K562 (cell line): ENCODE results near the gene CCDC85B. TPM values are rescaled to one million over a fixed set of nuclear protein-coding genes. Genes with fewer than 3 reads are reported as not detected.

ENCODE experiments used
- CBFA2T3 ChIP-seq: fragments of 450-650 bp; IDR thresholded peaks from 2 replicates; pipeline ENCODE4 v1.6.1; 2017
- DDX20 ChIP-seq: fragments of 450-650 bp; IDR thresholded peaks from 2 replicates; pipeline ENCODE4 v1.6.1; 2016; ENCODE audit warnings: missing genetic modification characterization, low read depth, mild to moderate bottlenecking, missing compliant biosample characterization, moderate library complexity
- DPF2 ChIP-seq: fragments of 450-650 bp; IDR thresholded peaks from 2 replicates; pipeline ENCODE4 v1.6.1; 2016
- EP300 ChIP-seq: IDR thresholded peaks from 2 replicates; pipeline ENCODE4 v1.6.1; 2012; ENCODE audit warnings: low read length, improper control_type of control experiment
- ETV1 ChIP-seq: fragments of 450-650 bp; conservative IDR thresholded peaks from 2 replicates; pipeline ENCODE4 v1.6.1; 2016; ENCODE audit warnings: missing genetic modification characterization, control low read depth, low read depth, missing compliant biosample characterization
- FOXA3 ChIP-seq, 2 experiments: fragments of 450-650 bp in 1 of 2; sonication (generic) in 1 of 2; formaldehyde crosslinking; IDR thresholded peaks in 1 of 2; conservative IDR thresholded peaks in 1 of 2; 2 replicates each; pipeline versions ENCODE4 v1.4.0 to v1.8.0; 2020 to 2022; ENCODE audit warnings: mild to moderate bottlenecking in 2 of 2, missing genetic modification reagents in 1 of 2
- KAT7 ChIP-seq: sonication (generic); formaldehyde crosslinking; IDR thresholded peaks from 2 replicates; pipeline ENCODE4 v1.8.0; 2022; ENCODE audit warnings: missing genetic modification reagents, mild to moderate bottlenecking, borderline replicate concordance
- MEF2D ChIP-seq: conservative IDR thresholded peaks from 2 replicates; pipeline ENCODE4 v1.6.1; 2016; ENCODE audit warnings: low read depth, missing genetic modification characterization, missing compliant biosample characterization
- NONO ChIP-seq, 2 experiments: fragments of 200-400 bp in 1 of 2; fragments of 450-650 bp in 1 of 2; formaldehyde crosslinking in 1 of 2; IDR thresholded peaks; 2 replicates each; pipeline ENCODE4 v1.6.1; 2017; ENCODE audit warnings: low read depth in 2 of 2, mild to moderate bottlenecking in 2 of 2, moderate library complexity in 2 of 2, low read length in 1 of 2
- PKNOX1 ChIP-seq: fragments of 450-650 bp; IDR thresholded peaks from 2 replicates; pipeline ENCODE4 v1.6.1; 2016
- POLR2B ChIP-seq: fragments of 450-650 bp; IDR thresholded peaks from 2 replicates; pipeline ENCODE4 v1.6.1; 2018; ENCODE audit warnings: low read depth; ENCODE audit not compliant: partially characterized antibody
- RAD21 ChIP-seq, 2 experiments: fragments of 250-450 bp in 1 of 2; fragments of 450-650 bp in 1 of 2; sonication (Bioruptor Pico) in 1 of 2; formaldehyde crosslinking in 1 of 2; IDR thresholded peaks in 1 of 2; conservative IDR thresholded peaks in 1 of 2; 2 replicates each; pipeline versions ENCODE4 v1.4.0 to v1.8.0; 2020 to 2022; ENCODE audit warnings: mild to moderate bottlenecking in 2 of 2, moderate library complexity in 1 of 2
- TCF7 ChIP-seq: sonication (generic); IDR thresholded peaks from 2 replicates; pipeline ENCODE4 v1.6.1; 2016; ENCODE audit warnings: antibody characterized with exemption, borderline replicate concordance
- ZBTB11 ChIP-seq, 3 experiments: fragments of 200-800 bp in 1 of 3; fragments of 250-450 bp in 1 of 3; fragments of 450-650 bp in 1 of 3; sonication (Bioruptor Pico) in 1 of 3; sonication (Bioruptor generic) in 1 of 3; formaldehyde crosslinking in 1 of 3; IDR thresholded peaks; 2 replicates each; pipeline versions ENCODE4 v1.6.1 to v1.8.0; 2016 to 2022; ENCODE audit warnings: mild to moderate bottlenecking in 2 of 3, missing genetic modification characterization in 2 of 3, missing compliant biosample characterization in 1 of 3, moderate library complexity in 1 of 3
- ZC3H4 ChIP-seq: sonication (generic); formaldehyde crosslinking; IDR thresholded peaks from 2 replicates; pipeline ENCODE4 v1.9.0; 2021; ENCODE audit warnings: missing genetic modification reagents, borderline replicate concordance
- ZKSCAN1 ChIP-seq: fragments of 150-350 bp; IDR thresholded peaks from 2 replicates; pipeline ENCODE4 v1.6.1; 2016; ENCODE audit warnings: low read depth, low read length
- ZNF431 ChIP-seq: sonication (generic); formaldehyde crosslinking; IDR thresholded peaks from 2 replicates; pipeline ENCODE4 v1.8.0; 2022; ENCODE audit warnings: mild to moderate bottlenecking, missing genetic modification reagents
- ZNF586 ChIP-seq: fragments of 450-650 bp; formaldehyde crosslinking; conservative IDR thresholded peaks from 2 replicates; pipeline ENCODE4 v1.4.0; 2020; ENCODE audit warnings: mild to moderate bottlenecking, moderate library complexity
- ZNF717 ChIP-seq: fragments of 250-450 bp; sonication (Bioruptor Pico); IDR thresholded peaks from 2 replicates; pipeline ENCODE4 v1.5.0; 2021
- ZNF740 ChIP-seq, 3 experiments: fragments of 200-800 bp in 1 of 3; sonication (Bioruptor generic) in 1 of 3; sonication (generic) in 1 of 3; formaldehyde crosslinking in 1 of 3; IDR thresholded peaks; 2 replicates each; pipeline versions ENCODE4 v1.6.1 to v1.8.0; 2016 to 2022; ENCODE audit warnings: mild to moderate bottlenecking in 2 of 3, missing compliant biosample characterization in 2 of 3, missing genetic modification characterization in 2 of 3, missing genetic modification reagents in 1 of 3
- polyA plus RNA-seq, 8 experiments: library from polyadenylated mRNA; depleted of rRNA in 4 of 8; stranded (reverse) in 5 of 8; unstranded in 3 of 8; fragments of >200 nt; fragmentation: Nextera tagmentation in 2 of 8; fragmentation: Illumina TruSeq in 1 of 8; extraction: Ambion mirVana in 2 of 8; extraction: Trizol in 1 of 8; gene quantifications; 2 replicates each; pipeline versions ENCODE4 v1.2.1 to v1.2.3, GENCODE V29; 2011 to 2014; ENCODE audit warnings: inconsistent platforms in 1 of 8, missing spikeins in 1 of 8
- total RNA-seq, 7 experiments: library from RNA; depleted of rRNA in 6 of 7; stranded (reverse); fragments of >200 nt in 6 of 7; fragmentation: Illumina TruSeq in 2 of 7; extraction: Trizol in 2 of 7; gene quantifications; 2 replicates each; pipeline versions ENCODE4 v1.2.1 to v1.2.3, GENCODE V29; 2011 to 2021; ENCODE audit warnings: low replicate concordance in 1 of 7

The CCDC85B gene
- total and polyA plus RNA-seq, 9 of the 15 experiments (the other 6 are each of a cell fraction or from before 2014, with no cell fraction given): 0.14 to 138 (median 6.2) TPM

- peak; percentile 43 to 74; a peak in 3 of 4 replicates for TF ChIP-seq RAD21 (CRISPR knock-in tag; conservative IDR thresholded peaks at IDR 0.05 in 1 of 2, IDR thresholded peaks at IDR 0.05 in 1 of 2)
- 0 out of 2 replicates have a peak, but pooled peaks have one; percentile 28 for TF ChIP-seq TCF7
- no peak for TF ChIP-seq CBFA2T3
- no peak for TF ChIP-seq NONO (IDR thresholded peaks at IDR 0.05; ENCODE audit: low read depth in 2 of 2, low read length in 1 of 2)
- TF ChIP-seq ZKSCAN1: peak; percentile 56; the same call in 1 of the 2 replicates
- TF ChIP-seq POLR2B: no peak
- 0 out of 2 replicates have a peak, but pooled peaks have one; percentile 9 for TF ChIP-seq PKNOX1
- no peak for TF ChIP-seq ZNF717 (CRISPR knock-in tag)
- TF ChIP-seq FOXA3 (CRISPR knock-in tag; conservative IDR thresholded peaks at IDR 0.05 in 1 of 2, IDR thresholded peaks at IDR 0.05 in 1 of 2): 0 out of 4 replicates have a peak, but pooled peaks of 1 of the 2 experiments have one; percentile 38
- TF ChIP-seq ZNF431: 0 out of 2 replicates have a peak, but pooled peaks have one; percentile 52
- TF ChIP-seq ETV1: peak; percentile 84
- TF ChIP-seq MEF2D: peak; percentile 47; the same call in 1 of the 2 replicates
- no peak for TF ChIP-seq ZC3H4 (CRISPR knock-in tag)
- TF ChIP-seq ZNF586 (CRISPR knock-in tag): no peak
- 0 out of 2 replicates have a peak, but pooled peaks have one; percentile 39 for TF ChIP-seq ZNF740 (CRISPR knock-in tag; IDR thresholded peaks at IDR 0.05)
- no peak for TF ChIP-seq ZNF740 (tag; IDR thresholded peaks at IDR 0.05)
- 0 out of 2 replicates have a peak, but pooled peaks have one; percentile 37 for TF ChIP-seq KAT7 (CRISPR knock-in tag)
- no peak for TF ChIP-seq EP300
- TF ChIP-seq DDX20 (tag): no peak
- TF ChIP-seq DPF2: no peak
- TF ChIP-seq ZBTB11 (CRISPR knock-in tag; IDR thresholded peaks at IDR 0.05): peak in 1 of 3 experiments; percentile 46; a peak in 2 of 6 replicates
Measured at GRCh38 chr11:65911682-65912568, 21.5 kb downstream of the CCDC85B start (continued).
